Hepatocyte (in vitro differentiated cells): ENCODE data around the gene UGCG.

Source experiments
- CTCF ChIP-seq: fragments of 200-600 bp; sonication (generic); IDR thresholded peaks from 2 replicates; pipeline ENCODE4 v1.5.1; 2016; ENCODE audit warnings: antibody characterized with exemption, mild to moderate bottlenecking; ENCODE audit not compliant: poor library complexity
- EZH2 ChIP-seq: fragments of 200-600 bp; sonication (generic); IDR thresholded peaks from 2 replicates; pipeline ENCODE4 v1.6.1; 2016; ENCODE audit warnings: antibody characterized with exemption, mild to moderate bottlenecking, borderline replicate concordance

DNA sequence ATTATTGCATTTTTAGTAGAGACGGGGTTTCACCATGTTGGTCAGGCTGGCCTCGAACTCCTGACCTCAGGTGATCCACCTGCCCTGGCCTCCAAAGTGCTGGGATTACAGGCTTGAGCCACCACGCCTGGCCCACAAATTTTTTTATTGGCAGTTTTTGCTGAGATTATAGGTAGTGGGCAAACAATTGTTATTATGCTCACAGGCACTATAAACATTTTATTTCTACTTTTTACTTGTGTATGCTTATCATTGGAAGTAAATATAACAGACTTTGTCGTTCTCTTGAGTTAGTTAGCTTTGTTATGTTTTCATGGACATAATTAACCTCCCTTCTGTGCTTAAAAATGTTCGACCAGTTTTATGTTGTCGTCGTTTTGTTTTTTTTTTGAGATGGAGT lies 23.9 kb downstream of the UGCG start:
- TF ChIP-seq CTCF (no peak), EZH2 (no peak)
